ENCODE measurements around the gene IL17RD. TPM values are rescaled to one million over a fixed set of nuclear protein-coding genes. Genes with fewer than 3 reads are reported as not detected.
A peak's percentile ranks its signal among the peaks of the same experiment; 100 is the strongest.

Gene IL17RD
- total and polyA plus RNA-seq, 12 donors: 1.3 to 15.6 (median 4.9) TPM

GRCh38 chr3:57109437-57110199 is 55.5 kb downstream of the IL17RD start:
- Histone ChIP-seq H3K27ac (no peak overlapping the region), H3K27me3 (no peaks in the 10 kb centered on the region), H3K4me3 (no peak overlapping the region), H3K36me3 (peaks cover 0 to 63% (median 0%) of the 10 kb centered on the region in 9 donors), H3K4me1 (peaks cover 0 to 4% (median 0%) of the 10 kb centered on the region in 9 donors), H3K9me3 (no peaks in the 10 kb centered on the region)
- WGBS, 2 donors: 85 to 94% methylated on average over 15 of the region's 15 CpGs
- ATAC-seq (no peak), DNase-seq (no peak)
- TF ChIP-seq CTCF (IDR thresholded peaks at IDR 0.05): no peak
- intact Hi-C loops (cut with DNase I): loop anchor here in 1 of 10 donors (10.0 kb wide), 1 partner anchor 115 kb away; the partner anchor contains the start of gene APPL1

- H3K4me1 ChIP-seq: peaks cover 0 to 4% (median 0%) of the 10 kb centered on the region in 9 donors
- H3K36me3 ChIP-seq: peaks cover 0 to 64% (median 0%) of the 10 kb centered on the region in 9 donors
- intact Hi-C loops (cut with DNase I): loop anchor here in 1 of 10 donors (10.0 kb wide), 1 partner anchor 116 kb away; the partner anchor contains the start of gene APPL1
- ATAC-seq: no peak
- H3K27ac ChIP-seq: no peak overlapping the region
- no peaks in the 10 kb centered on the region for H3K9me3 ChIP-seq
- no peaks in the 10 kb centered on the region for H3K27me3 ChIP-seq
- WGBS, 2 donors: 98% methylated on average over 8 of the region's 8 CpGs
- TF ChIP-seq CTCF (IDR thresholded peaks at IDR 0.05): no peak
- no peak overlapping the region for H3K4me3 ChIP-seq
- DNase-seq: no peak
Observed at GRCh38 chr3:57108684-57109083, 56.5 kb downstream of the IL17RD start.

- peaks cover 0 to 4% (median 0%) of the 10 kb centered on the region in 9 donors for H3K4me1 ChIP-seq
- TF ChIP-seq CTCF (IDR thresholded peaks at IDR 0.05): no peak
- no peaks in the 10 kb centered on the region for H3K27me3 ChIP-seq
- 97 to 98% methylated on average over 9 of the region's 9 CpGs for WGBS, 2 donors
- no peak overlapping the region for H3K27ac ChIP-seq
- intact Hi-C loops (cut with DNase I): loop anchor here in 1 of 10 donors (10.0 kb wide), 1 partner anchor 119 kb away; the partner anchor contains the start of gene APPL1
- H3K9me3 ChIP-seq: no peaks in the 10 kb centered on the region
- H3K4me3 ChIP-seq: no peak overlapping the region
- ATAC-seq: no peak
- H3K36me3 ChIP-seq: peaks cover 0 to 77% (median 0%) of the 10 kb centered on the region in 9 donors
- no peak for DNase-seq
Observed at GRCh38 chr3:57105585-57105984, 59.6 kb downstream of the IL17RD start.

- Histone ChIP-seq H3K36me3 (peaks cover 0 to 77% (median 0%) of the 10 kb centered on the region in 9 donors), H3K27me3 (no peaks in the 10 kb centered on the region), H3K4me3 (no peak overlapping the region), H3K27ac (no peak overlapping the region), H3K9me3 (no peaks in the 10 kb centered on the region), H3K4me1 (peaks cover 0 to 8% (median 0%) of the 10 kb centered on the region in 9 donors)
- intact Hi-C loops (cut with DNase I): loop anchor here in 8 of 10 donors (2.0 to 10.0 kb wide), 7 partner anchors 62 to 125 kb away; partner anchors contain the start of genes IL17RD (in 3 of the 8) and APPL1 (in 1 of the 8)
- DNase-seq (peak in 1 of 2 donors; percentile 72), ATAC-seq (peak in 7 of 8 donors; percentile 60 to 86 (median 76))
- peak; percentile 81 to 95 (median 91) for TF ChIP-seq CTCF (IDR thresholded peaks at IDR 0.05)
- WGBS, 2 donors: 11 to 15% methylated on average over 7 of the region's 7 CpGs
Observed at GRCh38 chr3:57100046-57100695, 65.0 kb downstream of the IL17RD start.

All from heart right ventricle (tissue), 16 donors.